ENCODE results near the gene SMARCA4.

DNA sequence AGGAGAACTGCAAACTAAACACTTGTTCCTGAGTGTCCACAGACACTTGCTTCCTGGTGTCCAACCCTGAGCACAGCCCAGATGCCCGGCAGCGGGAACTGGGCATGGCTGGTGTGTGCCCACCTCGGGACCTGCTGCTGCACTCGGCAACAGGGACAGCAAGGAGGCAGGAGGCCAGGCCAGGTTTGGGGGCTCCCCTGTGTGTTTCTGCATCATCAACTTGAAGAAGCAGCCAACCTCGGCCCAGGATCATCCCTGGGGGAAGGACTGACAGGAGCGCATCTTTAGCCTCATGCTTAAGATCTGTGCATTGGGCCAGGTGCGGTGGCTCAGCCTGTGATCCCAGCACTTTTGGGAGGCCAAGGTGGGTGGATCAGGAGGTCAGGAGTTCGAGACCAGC, 93.4 kb downstream of the SMARCA4 start:
- TF ChIP-seq POLR2A (IDR thresholded peaks at IDR 0.05) (no peak), EP300 (IDR thresholded peaks at IDR 0.05; ENCODE audit: low read depth) (no peak), POLR2AphosphoS5 (IDR thresholded peaks at IDR 0.05) (no peak)
- TF ChIP-seq, protein P1, sequence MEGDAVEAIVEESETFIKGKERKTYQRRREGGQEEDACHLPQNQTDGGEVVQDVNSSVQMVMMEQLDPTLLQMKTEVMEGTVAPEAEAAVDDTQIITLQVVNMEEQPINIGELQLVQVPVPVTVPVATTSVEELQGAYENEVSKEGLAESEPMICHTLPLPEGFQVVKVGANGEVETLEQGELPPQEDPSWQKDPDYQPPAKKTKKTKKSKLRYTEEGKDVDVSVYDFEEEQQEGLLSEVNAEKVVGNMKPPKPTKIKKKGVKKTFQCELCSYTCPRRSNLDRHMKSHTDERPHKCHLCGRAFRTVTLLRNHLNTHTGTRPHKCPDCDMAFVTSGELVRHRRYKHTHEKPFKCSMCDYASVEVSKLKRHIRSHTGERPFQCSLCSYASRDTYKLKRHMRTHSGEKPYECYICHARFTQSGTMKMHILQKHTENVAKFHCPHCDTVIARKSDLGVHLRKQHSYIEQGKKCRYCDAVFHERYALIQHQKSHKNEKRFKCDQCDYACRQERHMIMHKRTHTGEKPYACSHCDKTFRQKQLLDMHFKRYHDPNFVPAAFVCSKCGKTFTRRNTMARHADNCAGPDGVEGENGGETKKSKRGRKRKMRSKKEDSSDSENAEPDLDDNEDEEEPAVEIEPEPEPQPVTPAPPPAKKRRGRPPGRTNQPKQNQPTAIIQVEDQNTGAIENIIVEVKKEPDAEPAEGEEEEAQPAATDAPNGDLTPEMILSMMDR (IDR thresholded peaks at IDR 0.05) = no peak
